ENCODE measurements around the gene SLK. TPM values are rescaled to one million over a fixed set of nuclear protein-coding genes. Genes with fewer than 3 reads are reported as not detected.

SLK gene
- total and polyA plus RNA-seq, 2 donors (not counting 3 experiments of a cell fraction or from before 2014, with no cell fraction given): 4.5 to 36.0 TPM

DNA sequence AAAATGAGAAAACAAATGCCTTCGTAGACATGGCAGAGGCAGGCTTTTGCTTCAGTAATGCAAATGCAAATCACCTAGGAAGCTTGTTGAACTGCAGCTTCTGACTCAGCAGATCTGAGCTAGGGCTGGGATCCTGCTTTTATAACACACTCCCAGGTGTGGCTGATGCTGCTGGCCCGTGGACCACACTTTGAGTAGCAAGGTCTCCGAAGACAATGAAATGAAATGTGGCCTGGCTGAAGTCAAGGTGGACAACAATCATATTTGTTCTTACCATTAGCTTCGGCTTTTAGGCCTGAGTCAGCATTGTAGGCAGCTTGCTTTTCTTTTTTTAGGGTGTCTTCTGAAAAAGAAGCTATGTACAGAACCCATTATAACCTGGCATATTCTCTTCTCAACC is 92.4 kb downstream of the SLK start:
- CTCF ChIA-PET: interaction anchor here (0.8 to 1.1 kb wide), 3 partner anchors 17 to 171 kb away, joined by 3 to 5 read pairs (median 3); no protein-coding TSS in a partner anchor
- TF ChIP-seq CTCF (IDR thresholded peaks at IDR 0.05; ENCODE audit: extremely low read depth in 1 of 2, insufficient read depth in 1 of 2, low read depth in 1 of 2, low read length in 2 of 2) (no peak), POLR2AphosphoS5 (IDR thresholded peaks at IDR 0.05; ENCODE audit: insufficient read depth, low read depth, low read length) (no peak), MYC (IDR thresholded peaks at IDR 0.05; ENCODE audit: low read depth, low read length) (no peak), GATA2 (IDR thresholded peaks at IDR 0.05; ENCODE audit: insufficient read depth, insufficient read length, low read depth, low read length) (no peak), EZH2 (IDR thresholded peaks at IDR 0.05; ENCODE audit: borderline replicate concordance, low read depth, low read length, severe bottlenecking) (no peak), FOS (IDR thresholded peaks at IDR 0.05; ENCODE audit: borderline replicate concordance, insufficient read depth, low read length) (no peak), POLR2A (IDR thresholded peaks at IDR 0.05; ENCODE audit: low read depth, low read length) (no peak), JUN (IDR thresholded peaks at IDR 0.05; ENCODE audit: borderline replicate concordance, insufficient read depth, insufficient read length, low read depth) (no peak)
- TF ChIP-seq, protein P1, sequence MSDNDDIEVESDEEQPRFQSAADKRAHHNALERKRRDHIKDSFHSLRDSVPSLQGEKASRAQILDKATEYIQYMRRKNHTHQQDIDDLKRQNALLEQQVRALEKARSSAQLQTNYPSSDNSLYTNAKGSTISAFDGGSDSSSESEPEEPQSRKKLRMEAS (IDR thresholded peaks at IDR 0.05; ENCODE audit: insufficient read depth, insufficient read length): no peak
- intact Hi-C loops (cut with micrococcal nuclease) (no loop called here), dilution Hi-C loops (cut with MboI; ENCODE audit: extremely low pct_ligation_motif_present, low sequenced_read_pairs) (no loop called here)
- H3K4me1 ChIP-seq (ENCODE audit: control insufficient read depth, extremely low read depth, insufficient read depth, low read length): peaks cover 16% of the 10 kb centered on the region
- DNase-seq (ENCODE audit: low read depth, low spot score) (no peak), FAIRE-seq (no peak)
- H3K9me3 ChIP-seq (replicated peaks; ENCODE audit: control insufficient read depth, insufficient read depth, low read length): no peaks in the 10 kb centered on the region
- no peak overlapping the region for H3K9ac ChIP-seq (replicated peaks; ENCODE audit: extremely low read depth, insufficient read depth, low read length)
- POLR2A ChIA-PET: no interaction called here
- no peaks in the 10 kb centered on the region for H3K36me3 ChIP-seq (ENCODE audit: control insufficient read depth in 2 of 2, extremely low read depth in 1 of 2, insufficient read depth in 2 of 2, low read length in 2 of 2)
- no TSS peak for BruUV-seq (replicated peaks)
- H3K4me2 ChIP-seq (ENCODE audit: insufficient read depth, low read length): no peak overlapping the region
- H3K4me3 ChIP-seq (replicated peaks in 1 of 3; ENCODE audit: insufficient read depth in 1 of 3, low read depth in 1 of 3, low read length in 3 of 3): no peak overlapping the region
- no peaks in the 10 kb centered on the region for H4K20me1 ChIP-seq (replicated peaks; ENCODE audit: control insufficient read depth, extremely low read depth, insufficient read depth, low read length)
- H3K9me1 ChIP-seq (replicated peaks; ENCODE audit: control insufficient read depth, extremely low read depth, insufficient read depth, low read length): no peaks in the 10 kb centered on the region
- H3K27ac ChIP-seq (ENCODE audit: insufficient read depth, low read depth, low read length): no peak overlapping the region
- H3K27me3 ChIP-seq (ENCODE audit: control insufficient read depth in 2 of 2, insufficient read depth in 2 of 2, low read length in 2 of 2): no peaks in the 10 kb centered on the region
- H2AFZ ChIP-seq (ENCODE audit: low read depth, low read length): no peak overlapping the region
- no peaks in the 10 kb centered on the region for H3K79me2 ChIP-seq (ENCODE audit: control insufficient read depth, insufficient read depth, low read length)

Measured in endothelial cell of umbilical vein (primary cell).